HT-29 (cell line): ENCODE results near the gene SMCP. TPM values are rescaled to one million over a fixed set of nuclear protein-coding genes. Genes with fewer than 3 reads are reported as not detected.
A peak's percentile ranks its signal among the peaks of the same experiment; 100 is the strongest.

Source experiments
- DNase-seq: peaks from one replicate; pipeline ENCODE4 v3.0.0-alpha.2; 2015; ENCODE audit warnings: low spot score
- total RNA-seq: library from RNA; depleted of rRNA; stranded (reverse); fragments of >200 nt; shearing (Covaris generic); gene quantifications from 2 replicates; pipeline ENCODE4 v1.2.3, GENCODE V29; 2014

Gene SMCP
- total RNA-seq, 1 experiment from 2014 or later = not detected

GRCh38 chr1:152886758-152887409, 8.8 kb downstream of the SMCP start:
- DNase-seq = no peak

DNA sequence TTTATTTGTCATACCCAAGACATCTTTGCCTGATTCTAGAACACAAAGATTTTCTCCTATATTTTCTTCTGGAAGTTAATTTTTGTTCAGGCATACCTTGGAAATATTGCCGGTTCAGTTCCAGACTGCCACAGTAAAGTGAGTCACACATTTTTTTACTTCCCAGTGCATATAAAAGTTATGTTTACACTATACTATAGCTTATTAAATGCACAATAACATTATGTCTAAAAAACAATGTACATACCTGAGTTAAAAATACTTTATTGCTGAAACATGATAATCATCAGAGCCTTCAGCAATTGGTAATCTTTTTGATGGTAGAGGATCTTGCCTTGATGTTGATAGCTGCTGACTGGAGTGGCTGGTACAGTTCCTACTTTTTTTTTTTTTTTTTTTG, 10.0 kb downstream of the SMCP start:
- DNase-seq = no peak

DNA sequence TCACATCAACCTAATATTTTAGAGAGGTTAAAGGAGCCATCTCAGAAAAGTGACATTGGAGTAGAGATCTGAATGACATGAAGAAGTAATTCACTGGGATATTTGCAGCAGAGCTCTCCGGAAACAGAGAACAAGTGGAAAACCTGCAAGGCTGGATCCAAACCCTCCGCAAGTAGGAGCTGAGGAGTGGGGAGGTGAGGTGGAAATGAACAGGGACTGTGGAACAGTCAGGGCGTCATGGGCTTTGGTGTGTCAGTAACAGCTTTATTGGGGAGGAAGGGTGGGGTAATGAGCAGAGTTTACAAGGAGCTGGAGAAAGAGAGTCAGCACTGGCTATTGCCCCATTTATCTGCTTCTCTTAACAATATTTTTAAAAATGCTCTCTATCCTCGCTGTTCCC, 20.9 kb downstream of the SMCP start:
- no peak for DNase-seq

- DNase-seq = no peak
These were observed 21.8 kb downstream of the SMCP start for GRCh38 chr1:152899883-152900282.

DNA sequence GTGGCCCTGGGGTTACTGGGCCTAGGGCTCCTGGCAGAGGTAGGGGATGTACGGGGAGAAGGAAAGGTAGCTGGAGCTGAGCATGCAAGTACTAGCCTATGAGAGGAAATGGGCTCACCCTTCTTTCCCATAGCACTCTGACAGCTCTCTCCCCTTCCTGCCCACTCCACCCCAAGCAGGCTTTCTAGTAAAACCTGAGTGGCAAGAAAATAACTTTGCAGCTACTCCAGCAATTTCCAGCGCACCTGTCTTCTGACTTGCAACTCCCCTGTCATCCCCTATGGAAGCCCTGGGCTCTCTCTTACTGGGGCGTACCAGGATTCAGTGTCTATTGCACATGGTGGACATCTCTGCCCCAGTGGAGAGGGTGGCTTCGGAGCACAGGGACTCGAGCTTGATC, 23.5 kb downstream of the SMCP start:
- DNase-seq = peak; percentile 7

DNA sequence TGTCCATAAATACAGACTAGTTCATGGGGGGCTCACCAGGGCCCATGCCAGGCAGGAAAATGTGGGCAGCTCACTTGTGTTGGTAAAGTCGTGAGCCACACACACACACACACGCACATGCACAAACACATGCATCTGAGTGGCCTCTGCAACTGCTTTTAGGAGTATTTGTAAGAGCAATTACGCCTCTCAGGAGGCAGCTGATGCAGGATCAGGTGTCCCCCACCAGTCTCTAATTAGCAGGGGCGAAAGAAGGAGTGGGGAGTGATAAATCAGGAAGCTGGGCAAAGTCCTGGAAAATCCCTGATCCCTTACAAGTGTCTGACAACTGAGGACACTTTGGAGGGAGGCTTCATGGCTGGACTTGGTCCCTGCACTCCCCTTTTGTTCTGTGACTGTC, 24.5 kb downstream of the SMCP start:
- no peak for DNase-seq

DNA sequence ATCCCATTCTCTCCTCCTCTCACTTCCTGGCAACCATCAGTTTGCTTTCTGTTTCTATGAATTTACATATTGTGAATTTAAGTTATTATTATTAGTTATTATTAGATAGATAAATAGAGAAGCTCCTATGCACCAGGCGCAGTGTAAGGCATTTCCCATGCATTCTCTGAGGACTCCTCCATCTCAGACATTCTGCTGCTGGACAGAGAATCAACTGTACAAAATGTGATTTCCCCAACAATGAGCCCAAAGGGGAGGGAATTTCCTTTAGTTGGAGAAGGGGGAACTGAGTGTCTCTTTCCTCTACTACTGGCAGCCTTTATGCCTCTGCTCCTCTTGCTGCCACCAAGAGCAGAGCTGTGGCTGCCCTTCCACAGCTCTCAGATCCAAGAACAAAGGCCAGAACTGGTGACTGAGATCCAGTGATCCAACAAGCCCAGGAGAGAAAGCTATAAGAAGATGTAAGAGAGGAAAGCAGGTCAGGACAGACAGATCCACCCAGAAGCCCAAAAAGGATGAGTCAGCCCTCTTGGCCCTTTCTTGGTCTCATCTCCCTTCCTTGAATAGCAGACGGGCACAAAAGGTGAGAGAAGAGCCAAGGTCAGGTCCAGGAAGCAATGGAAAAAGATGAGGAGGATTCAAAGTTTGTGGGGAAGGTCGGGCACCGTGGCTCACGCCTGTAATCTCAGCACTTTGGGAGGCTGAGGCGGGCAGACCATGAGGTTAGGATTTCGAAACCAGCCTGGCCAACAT, 26.7 kb downstream of the SMCP start:
- DNase-seq = no peak

DNA sequence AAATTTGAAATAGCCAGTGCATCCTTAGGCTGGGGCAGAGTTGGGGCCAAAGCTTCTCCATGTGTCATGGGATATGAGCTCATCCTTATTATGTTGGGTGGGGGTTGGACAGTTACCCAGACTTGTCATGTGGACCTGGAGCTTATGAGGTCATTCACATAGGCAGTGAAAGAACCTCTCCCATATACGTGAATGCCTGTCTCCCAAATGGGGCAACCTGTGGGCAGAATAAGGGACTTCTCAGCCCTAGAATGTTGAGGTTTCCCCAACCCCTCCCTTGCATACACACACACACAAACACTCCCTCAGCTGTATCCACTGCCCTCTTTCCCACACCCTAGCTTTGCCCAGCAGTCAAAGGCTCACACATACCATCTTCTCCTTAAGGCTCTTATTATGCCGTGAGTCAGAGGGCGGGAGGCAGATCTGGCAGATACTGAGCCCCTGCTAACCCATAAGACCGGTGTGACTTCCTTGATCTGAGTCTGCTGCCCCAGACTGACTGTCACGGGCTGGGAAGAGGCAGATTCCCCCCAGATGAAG, 28.0 kb downstream of the SMCP start:
- peak; percentile 77 for DNase-seq

- DNase-seq = peak; percentile 80
These were observed 29.8 kb downstream of the SMCP start, which contains the start of gene IVL for GRCh38 chr1:152907686-152908601. TSS of gene IVL (plus strand) at chr1:152908546. CDS start at chr1:152909798, 1,252 bp downstream.

DNA sequence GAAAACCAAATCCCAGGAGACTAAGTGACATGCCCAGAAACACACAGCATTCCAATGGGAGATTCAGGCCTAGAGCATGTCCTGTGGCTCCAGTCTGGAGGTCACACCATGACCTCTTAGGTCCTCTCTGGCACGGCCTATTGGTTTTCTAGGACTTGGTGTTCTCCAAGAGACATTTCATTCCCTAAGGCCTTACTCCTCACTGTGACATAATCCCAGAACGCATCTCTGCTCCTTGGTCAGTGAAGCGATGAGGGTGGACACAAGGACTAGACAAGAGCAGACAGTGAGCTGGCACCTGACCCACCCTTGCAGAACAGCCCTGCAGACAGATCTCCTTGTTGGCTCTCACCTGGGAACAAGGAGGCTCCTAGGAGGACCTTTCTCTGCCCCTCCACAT, 31.1 kb downstream of the SMCP start:
- no peak for DNase-seq

DNA sequence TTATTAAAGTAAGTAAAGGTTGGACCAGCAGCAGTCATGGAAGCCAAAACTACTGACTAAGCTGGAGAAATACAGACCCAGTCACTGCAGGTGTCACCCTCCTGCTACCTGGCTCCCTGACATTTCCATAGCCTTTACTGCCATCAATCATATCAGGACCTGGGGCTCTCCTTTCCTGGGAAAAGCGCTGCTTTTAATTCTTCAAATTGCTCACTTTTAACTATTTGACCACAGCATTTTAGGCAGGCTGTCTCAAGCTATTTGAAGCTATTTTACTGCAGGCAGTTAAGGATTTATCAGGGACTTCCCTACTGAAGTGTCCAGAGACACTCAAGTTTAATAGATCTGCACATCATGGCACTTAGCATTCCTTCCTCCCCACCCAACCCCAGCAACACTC, 34.3 kb downstream of the SMCP start:
- peak; percentile 35 for DNase-seq

DNA sequence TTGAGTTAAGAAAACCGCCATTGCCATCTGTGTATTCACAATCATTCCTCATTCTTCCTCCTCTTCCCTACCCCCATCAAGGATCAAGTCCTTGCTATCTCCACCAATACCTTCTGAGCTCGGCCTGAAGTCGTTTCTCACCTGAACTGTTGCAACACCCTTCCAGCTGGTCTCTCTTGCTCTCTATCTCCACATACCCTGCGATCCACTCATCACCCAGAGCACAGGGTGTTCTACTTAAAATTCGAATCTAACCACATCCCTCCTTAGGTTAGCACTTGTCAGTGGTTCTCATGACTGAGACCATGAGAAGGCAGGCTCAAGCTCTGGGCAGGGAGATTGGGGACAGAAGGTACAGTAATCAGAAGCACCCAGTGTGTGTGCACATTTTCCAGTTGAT, 34.8 kb downstream of the SMCP start:
- DNase-seq = no peak

DNA sequence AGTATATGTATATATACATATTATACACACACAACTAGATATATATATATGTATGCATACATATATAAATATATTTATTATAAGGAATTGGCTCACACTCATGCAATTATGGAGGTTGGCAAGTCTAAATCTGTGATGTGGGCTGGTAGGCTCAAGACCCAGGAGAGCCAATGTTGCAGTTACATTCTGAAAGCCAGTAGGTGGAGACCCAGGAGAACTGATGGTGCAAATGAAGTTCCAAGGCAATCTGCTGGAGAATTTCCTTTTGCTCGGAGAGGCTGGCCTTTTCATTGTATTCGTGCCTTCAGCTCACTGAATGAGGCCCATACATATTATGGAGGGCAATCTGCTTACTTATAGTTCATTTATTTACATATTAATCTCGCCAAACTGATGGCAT, 39.7 kb downstream of the SMCP start:
- DNase-seq = peak; percentile 50

GRCh38 chr1:152919071-152919470, 40.9 kb downstream of the SMCP start:
- no peak for DNase-seq

DNA sequence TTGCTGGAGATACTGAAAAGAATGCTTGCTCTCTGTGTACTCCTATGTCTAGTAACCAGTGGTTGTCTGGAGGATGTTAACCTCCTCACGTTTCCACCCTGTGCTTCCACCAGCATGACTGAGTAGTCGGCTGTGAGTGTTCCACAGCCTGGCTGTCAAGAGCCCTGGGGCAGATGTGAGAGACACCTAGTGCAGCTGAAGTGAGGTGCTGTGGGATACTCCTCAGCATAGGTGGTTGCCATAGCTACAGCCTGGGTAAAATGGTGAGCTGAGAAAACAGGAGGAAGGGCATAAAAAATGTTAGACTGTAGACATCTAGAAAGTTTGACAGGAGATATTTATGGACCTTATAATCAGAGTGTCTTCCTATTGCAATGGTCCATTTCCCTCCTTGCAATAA, 46.1 kb downstream of the SMCP start:
- DNase-seq = no peak

DNA sequence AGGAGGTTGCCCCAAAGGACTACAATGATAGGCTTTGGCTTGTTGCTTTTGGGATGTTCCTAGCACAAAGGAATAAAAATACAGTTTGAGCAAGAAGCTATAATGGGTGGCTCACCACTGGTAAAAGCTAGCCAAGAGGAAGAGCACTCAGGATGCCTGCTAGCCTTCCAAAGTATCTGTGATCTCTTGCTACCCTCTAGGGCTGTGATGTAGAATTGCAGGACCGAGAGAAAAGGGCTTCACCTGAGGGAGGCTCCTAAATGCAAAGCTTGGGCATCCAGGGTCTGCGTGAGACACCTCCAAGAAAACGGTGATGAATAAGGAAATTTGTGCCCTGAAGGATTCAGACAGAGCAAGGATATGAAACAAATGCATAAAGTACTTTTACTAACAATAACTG, 48.0 kb downstream of the SMCP start:
- peak; percentile 66 for DNase-seq

DNA sequence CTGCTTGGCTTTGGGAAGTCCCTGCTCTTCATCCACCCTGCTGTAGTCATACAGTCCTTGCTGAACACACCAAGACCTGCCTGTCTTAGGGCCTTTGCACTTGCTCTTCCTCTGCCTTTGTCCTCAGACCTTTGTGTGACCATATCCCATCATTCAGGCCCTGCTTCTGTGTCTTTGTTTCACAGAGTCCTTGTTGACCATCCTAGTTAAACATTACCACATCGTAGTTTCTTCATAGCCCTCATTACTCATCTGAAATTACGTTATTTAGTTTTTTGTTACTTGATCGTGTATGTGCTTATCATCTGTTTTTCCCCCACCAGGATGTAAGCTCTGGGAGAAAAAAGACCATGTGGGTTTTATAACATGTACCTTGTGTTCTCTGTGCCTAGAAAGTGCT, 50.5 kb downstream of the SMCP start:
- no peak for DNase-seq

GRCh38 chr1:152932170-152932811, 54.2 kb downstream of the SMCP start:
- no peak for DNase-seq

DNA sequence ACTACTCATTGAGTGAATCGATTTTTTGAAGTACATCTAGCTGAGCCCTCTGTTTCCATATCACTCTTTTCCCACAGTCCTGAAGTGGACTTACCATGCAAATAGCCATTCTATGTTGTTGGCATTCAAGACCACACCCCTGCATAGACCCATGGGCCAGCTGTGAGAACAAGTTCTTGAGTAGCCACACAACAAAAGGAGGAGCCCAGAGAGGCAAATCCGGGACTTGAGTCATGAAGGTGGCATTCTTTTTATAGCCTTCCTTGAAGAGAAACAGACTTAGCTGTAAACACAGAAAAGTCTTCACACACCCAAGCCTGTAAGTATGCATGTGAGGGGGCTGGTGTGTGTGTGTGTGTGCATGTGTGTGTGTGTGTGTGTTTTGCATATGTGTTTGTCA, 55.1 kb downstream of the SMCP start:
- DNase-seq = no peak
